Prostate gland (tissue), 2 donors: ENCODE measurements around the gene KLF11. TPM values are rescaled to one million over a fixed set of nuclear protein-coding genes. Genes with fewer than 3 reads are reported as not detected.
"Not testable (repeated sequence)": the region's sequence is repeated elsewhere in the genome, so short reads cannot be mapped to it uniquely, and the experiment has no call there.

Source experiments
- DNase-seq: peaks from one replicate; pipeline ENCODE4 v3.0.0-alpha.2; 2019; ENCODE audit warnings: low spot score
- H3K27ac ChIP-seq, 2 donors: fragments of 200-600 bp; sonication (generic); 2 replicates each; pipeline ENCODE4 v1.5.1; 2017 to 2019
- H3K27me3 ChIP-seq: fragments of 200-600 bp; sonication (generic); replicated peaks from 2 replicates; pipeline ENCODE4 v1.5.1; 2019; ENCODE audit not compliant: insufficient read depth
- H3K36me3 ChIP-seq, 2 donors: fragments of 200-600 bp; sonication (generic); 1 replicate in 1 of 2; 2 replicates in 1 of 2; pipeline versions ENCODE4 v1.5.1 to v1.8.1; 2017 to 2019
- H3K4me1 ChIP-seq: fragments of 200-600 bp; sonication (generic); replicated peaks from 2 replicates; pipeline ENCODE4 v1.5.1; 2019
- H3K4me3 ChIP-seq, 2 donors: fragments of 200-600 bp; sonication (generic); 2 replicates each; pipeline ENCODE4 v1.5.1; 2017 to 2019
- H3K9me3 ChIP-seq: fragments of 200-600 bp; sonication (generic); 2 replicates; pipeline ENCODE4 v1.5.1; 2017
- POLR2A ChIP-seq: fragments of 450-650 bp; IDR thresholded peaks from one replicate; pipeline ENCODE4 v1.6.1; 2016; ENCODE audit warnings: antibody characterized with exemption, mild to moderate bottlenecking
- POLR2AphosphoS5 ChIP-seq: sonication (generic); formaldehyde crosslinking; IDR thresholded peaks from one replicate; pipeline ENCODE4 v1.6.1; 2017; ENCODE audit warnings: antibody characterized with exemption
- WGBS: methylation state at CpG from one replicate; pipeline ENCODE4 v1.1.5; 2018; 5-methylcytosine and 5-hydroxymethylcytosine counted together
- intact Hi-C: fragments of 100-400 bp; cut with DNase I; formaldehyde crosslinking; loops from one replicate; pipeline ENCODE4 v1.14.2; 2022
- total RNA-seq, 2 donors: library from RNA; depleted of rRNA; stranded (reverse); fragments of >200 nt; gene quantifications; one replicate each; pipeline ENCODE4 v1.1.0, GENCODE V29; 2016
- TF ChIP-seq, protein P1 (sequence below), 4 experiments: fragments of 200-600 bp in 2 of 4; fragments of 450-650 bp in 2 of 4; sonication (generic) in 2 of 4; IDR thresholded peaks; 1 replicate in 3 of 4; 2 replicates in 1 of 4; pipeline ENCODE4 v1.5.1; 2016 to 2019; ENCODE audit warnings: antibody characterized with exemption in 4 of 4, mild to moderate bottlenecking in 2 of 4, moderate library complexity in 2 of 4

Gene KLF11
- total RNA-seq, 2 donors from 2014 or later, result 4.3 to 37.9 TPM

DNA sequence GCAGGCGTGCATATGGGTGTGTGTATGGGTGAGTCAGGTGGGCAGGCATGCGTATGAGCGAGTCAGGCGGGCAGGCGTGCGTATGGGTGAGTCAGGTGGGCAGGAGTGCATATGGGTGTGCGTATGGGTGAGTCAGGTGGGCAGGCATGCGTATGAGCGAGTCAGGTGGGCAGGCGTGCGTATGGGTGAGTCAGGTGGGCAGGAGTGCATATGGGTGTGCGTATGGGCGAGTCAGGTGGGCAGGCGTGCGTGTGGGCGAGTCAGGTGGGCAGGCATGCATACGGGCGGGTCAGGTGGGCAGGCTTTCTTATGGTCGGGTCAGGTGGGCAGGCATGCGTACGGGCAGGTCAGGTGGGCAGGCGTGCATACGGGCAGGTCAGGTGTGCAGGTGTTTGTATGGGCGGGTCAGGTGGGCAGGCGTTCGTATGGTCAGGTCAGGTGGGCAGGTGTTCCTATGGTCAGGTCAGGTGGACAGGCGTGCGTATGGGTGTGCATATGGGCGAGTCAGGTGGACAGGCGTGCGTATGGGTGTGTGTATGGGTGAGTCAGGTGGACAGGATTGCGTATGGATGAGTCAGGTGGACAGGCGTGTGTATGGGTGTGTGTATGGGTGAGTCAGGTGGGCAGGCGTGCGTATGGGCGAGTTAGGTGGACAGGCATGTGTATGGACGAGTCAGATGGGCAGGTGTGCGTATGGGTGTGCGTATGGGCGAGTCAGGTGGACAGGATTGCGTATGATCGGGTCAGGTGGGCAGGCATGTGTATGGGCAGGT is 28.7 kb upstream of the KLF11 start:
- H3K4me1 ChIP-seq, result no peaks in the 10 kb centered on the region
- TF ChIP-seq, protein P1, sequence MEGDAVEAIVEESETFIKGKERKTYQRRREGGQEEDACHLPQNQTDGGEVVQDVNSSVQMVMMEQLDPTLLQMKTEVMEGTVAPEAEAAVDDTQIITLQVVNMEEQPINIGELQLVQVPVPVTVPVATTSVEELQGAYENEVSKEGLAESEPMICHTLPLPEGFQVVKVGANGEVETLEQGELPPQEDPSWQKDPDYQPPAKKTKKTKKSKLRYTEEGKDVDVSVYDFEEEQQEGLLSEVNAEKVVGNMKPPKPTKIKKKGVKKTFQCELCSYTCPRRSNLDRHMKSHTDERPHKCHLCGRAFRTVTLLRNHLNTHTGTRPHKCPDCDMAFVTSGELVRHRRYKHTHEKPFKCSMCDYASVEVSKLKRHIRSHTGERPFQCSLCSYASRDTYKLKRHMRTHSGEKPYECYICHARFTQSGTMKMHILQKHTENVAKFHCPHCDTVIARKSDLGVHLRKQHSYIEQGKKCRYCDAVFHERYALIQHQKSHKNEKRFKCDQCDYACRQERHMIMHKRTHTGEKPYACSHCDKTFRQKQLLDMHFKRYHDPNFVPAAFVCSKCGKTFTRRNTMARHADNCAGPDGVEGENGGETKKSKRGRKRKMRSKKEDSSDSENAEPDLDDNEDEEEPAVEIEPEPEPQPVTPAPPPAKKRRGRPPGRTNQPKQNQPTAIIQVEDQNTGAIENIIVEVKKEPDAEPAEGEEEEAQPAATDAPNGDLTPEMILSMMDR (IDR thresholded peaks at IDR 0.05), result no peak
- TF ChIP-seq POLR2AphosphoS5, result no peak
- TF ChIP-seq POLR2A, result no peak
- H3K4me3 ChIP-seq, result no peak overlapping the region
- H3K27me3 ChIP-seq, result no peaks in the 10 kb centered on the region
- DNase-seq, result no peak
- WGBS, result 91% methylated on average over 42 of the region's 42 CpGs
- intact Hi-C loops, result no loop called here
- no peaks in the 10 kb centered on the region for H3K9me3 ChIP-seq
- no peak overlapping the region for H3K27ac ChIP-seq
- no peaks in the 10 kb centered on the region for H3K36me3 ChIP-seq

DNA sequence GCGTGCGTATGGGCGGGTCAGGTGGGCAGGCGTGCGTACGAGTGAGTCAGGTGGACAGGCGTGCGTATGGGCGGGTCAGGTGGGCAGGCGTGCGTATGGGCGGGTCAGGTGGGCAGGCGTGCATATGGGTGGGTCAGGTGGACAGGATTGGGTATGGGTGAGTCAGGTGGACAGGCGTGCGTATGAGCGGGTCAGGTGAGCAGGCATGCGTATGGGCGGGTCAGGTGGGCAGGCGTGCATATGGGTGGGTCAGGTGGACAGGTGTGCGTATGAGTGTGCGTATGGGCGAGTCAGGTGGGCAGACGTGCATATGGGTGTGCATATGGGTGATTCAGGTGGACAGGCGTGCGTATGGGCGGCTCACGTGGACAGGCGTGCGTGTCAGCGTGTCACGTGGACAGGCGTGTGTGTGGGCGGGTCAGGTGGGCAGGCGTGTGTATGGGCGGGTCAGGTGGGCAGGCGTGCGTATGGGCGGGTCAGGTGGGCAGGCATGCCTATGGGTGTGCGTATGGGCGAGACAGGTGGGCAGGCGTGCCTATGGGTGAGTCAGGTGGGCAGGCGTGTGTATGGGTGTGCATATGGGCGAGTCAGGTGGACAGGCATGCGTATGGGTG is 27.9 kb upstream of the KLF11 start:
- DNase-seq, H3K9me3 ChIP-seq, H3K27ac ChIP-seq, H3K36me3 ChIP-seq, intact Hi-C loops, H3K27me3 ChIP-seq, H3K4me3 ChIP-seq, H3K4me1 ChIP-seq: not testable (repeated sequence)
- WGBS, result 92% methylated on average over 40 of the region's 44 CpGs

DNA sequence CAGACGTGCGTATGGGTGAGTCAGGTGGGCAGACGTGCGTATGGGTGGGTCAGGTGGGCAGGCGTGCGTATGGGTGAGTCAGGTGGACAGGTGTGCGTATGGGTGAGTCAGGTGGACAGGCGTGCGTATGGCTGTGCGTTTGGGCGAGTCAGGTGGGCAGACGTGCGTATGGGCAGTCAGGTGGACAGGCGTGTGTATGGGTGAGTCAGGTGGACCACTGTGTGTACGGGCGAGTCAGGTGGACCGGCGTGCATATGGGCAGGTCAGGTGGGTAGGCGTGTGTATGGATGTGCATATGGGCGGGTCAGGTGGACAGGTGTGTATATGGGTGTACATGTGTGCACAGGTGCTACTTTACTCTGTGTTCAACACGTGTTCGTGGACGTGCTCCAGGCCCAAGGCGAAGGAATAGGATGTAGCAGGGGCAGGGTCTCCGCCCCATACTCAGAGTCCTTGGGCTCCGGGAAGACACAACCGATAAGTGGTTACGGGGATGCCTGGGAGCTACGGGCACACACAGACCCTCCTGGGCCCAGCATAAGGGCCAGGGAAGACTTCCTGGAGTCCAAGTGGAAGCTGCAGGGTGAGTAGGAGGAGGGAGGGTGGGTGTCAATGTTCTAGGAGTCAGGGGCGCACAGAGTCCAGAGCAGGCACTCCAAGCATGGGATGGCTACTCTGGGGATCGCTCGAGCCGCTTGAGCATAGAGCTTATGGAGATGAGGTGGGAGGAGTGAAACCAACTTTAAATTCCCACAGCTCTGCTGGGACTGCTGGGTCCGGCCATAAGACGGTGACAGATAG is 27.1 kb upstream of the KLF11 start:
- Histone ChIP-seq H3K36me3 (no peaks in the 10 kb centered on the region), H3K4me3 (no peak overlapping the region), H3K27ac (no peak overlapping the region), H3K9me3 (no peaks in the 10 kb centered on the region), H3K4me1 (no peaks in the 10 kb centered on the region), H3K27me3 (no peaks in the 10 kb centered on the region)
- WGBS, result 92% methylated on average over 35 of the region's 35 CpGs
- no peak for DNase-seq
- intact Hi-C loops, result no loop called here
- no peak for TF ChIP-seq POLR2A
- TF ChIP-seq, protein P1 (IDR thresholded peaks at IDR 0.05), result no peak
- no peak for TF ChIP-seq POLR2AphosphoS5

DNA sequence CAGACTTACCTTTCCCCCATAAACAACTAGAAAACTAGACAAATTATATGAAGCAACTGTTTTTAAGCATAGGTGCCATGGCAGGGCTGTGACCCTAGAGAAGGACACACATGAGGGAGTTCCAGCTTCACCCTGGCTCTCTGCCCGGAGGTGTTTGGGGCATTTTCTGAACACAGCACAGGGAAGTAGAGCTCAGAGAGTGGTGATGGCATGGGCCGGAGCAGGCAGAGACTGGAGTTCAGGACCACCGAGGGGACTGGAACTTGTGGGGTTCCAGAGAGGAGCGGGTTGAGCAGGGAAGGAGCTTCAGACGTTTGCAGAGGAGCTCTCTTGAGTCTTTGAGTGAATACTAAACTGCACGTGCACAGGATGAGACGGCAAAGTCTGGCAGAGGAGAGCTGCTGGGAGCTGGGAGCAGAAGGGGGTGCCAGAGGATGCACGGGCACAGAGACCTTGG is 26.5 kb upstream of the KLF11 start:
- 86% methylated on average over 8 of the region's 8 CpGs for WGBS

More for the DNA sequence above, 26.5 kb upstream of the KLF11 start:
- Histone ChIP-seq H3K9me3 (no peaks in the 10 kb centered on the region), H3K27me3 (no peaks in the 10 kb centered on the region), H3K27ac (no peak overlapping the region), H3K4me1 (no peaks in the 10 kb centered on the region), H3K36me3 (no peaks in the 10 kb centered on the region), H3K4me3 (no peak overlapping the region)
- intact Hi-C loops, result no loop called here
- TF ChIP-seq POLR2A (no peak), POLR2AphosphoS5 (no peak)
- TF ChIP-seq, protein P1 (IDR thresholded peaks at IDR 0.05), result no peak
- DNase-seq, result no peak
